ENCODE measurements around the gene KPRP.

The KPRP gene

DNA sequence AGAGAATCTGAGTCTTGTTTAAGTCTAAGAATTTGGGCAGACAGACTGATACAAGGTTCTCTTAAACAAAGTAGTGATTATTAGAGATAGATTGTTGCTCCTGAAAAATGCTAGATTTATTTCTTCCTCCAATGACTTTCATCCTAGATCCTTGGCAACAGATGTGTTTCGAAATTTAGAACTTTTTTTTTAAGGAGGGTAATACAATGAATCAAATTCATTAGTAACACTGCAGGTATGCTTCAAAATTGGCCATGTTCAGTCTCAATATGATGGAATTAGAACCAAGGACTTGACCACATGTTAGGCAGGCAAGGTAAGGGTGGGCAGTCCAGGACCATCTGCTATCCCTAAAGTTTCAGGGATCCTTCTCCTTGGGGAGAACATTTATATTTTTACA lies 12.6 kb downstream of the KPRP start:
- Histone ChIP-seq H3K79me2 (ENCODE audit: insufficient read depth, low read depth) (no peaks in the 10 kb centered on the region), H3K4me1 (ENCODE audit: low read depth, poor library complexity, severe bottlenecking) (no peaks in the 10 kb centered on the region), H3K27me3 (ENCODE audit: insufficient read depth, low read depth) (no peaks in the 10 kb centered on the region), H2AFZ (ENCODE audit: low read depth) (no peak overlapping the region), H3K36me3 (ENCODE audit: insufficient read depth) (no peaks in the 10 kb centered on the region), H4K20me1 (ENCODE audit: insufficient read depth) (no peaks in the 10 kb centered on the region), H3K27ac (no peak overlapping the region), H3K4me3 (IDR thresholded peaks at IDR 0.05; ENCODE audit: insufficient read depth, low read depth, low read length) (no peak overlapping the region), H3K4me2 (no peak overlapping the region), H3K9ac (no peak overlapping the region)
- TF ChIP-seq, protein P1, sequence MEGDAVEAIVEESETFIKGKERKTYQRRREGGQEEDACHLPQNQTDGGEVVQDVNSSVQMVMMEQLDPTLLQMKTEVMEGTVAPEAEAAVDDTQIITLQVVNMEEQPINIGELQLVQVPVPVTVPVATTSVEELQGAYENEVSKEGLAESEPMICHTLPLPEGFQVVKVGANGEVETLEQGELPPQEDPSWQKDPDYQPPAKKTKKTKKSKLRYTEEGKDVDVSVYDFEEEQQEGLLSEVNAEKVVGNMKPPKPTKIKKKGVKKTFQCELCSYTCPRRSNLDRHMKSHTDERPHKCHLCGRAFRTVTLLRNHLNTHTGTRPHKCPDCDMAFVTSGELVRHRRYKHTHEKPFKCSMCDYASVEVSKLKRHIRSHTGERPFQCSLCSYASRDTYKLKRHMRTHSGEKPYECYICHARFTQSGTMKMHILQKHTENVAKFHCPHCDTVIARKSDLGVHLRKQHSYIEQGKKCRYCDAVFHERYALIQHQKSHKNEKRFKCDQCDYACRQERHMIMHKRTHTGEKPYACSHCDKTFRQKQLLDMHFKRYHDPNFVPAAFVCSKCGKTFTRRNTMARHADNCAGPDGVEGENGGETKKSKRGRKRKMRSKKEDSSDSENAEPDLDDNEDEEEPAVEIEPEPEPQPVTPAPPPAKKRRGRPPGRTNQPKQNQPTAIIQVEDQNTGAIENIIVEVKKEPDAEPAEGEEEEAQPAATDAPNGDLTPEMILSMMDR (conservative IDR thresholded peaks at IDR 0.05; ENCODE audit: low read depth, low read length): no peak

DNA sequence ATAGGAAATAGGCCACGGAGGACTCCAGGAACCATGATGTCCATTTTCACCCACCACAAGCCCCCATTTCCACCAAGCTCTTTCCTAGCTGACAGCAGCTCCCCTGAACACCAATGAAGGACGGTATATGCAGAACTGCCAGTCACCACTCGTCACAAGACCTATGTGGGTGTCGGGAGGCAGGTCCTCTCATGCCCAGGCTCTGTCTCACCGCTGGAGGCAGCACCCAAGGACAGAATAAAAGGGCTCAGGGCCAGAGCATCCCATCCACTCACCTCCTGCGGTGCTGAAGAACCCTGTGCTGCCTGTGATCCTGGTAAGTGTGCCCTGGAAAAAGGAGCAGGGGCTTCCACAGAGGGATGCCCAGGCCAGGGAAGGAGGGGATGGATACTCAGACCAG lies 17.1 kb downstream of the KPRP start, which contains the start of gene LCE1F:
Gene LCE1F, plus strand, starts transcription at position 266 of the 400 bp plus-strand sequence. CDS start 1,232 bp downstream, outside the sequence.
- H3K4me2 ChIP-seq: no peak within 1 kb of the TSS
- H4K20me1 ChIP-seq (ENCODE audit: insufficient read depth): no peaks in the 10 kb centered on the region
- H3K36me3 ChIP-seq (ENCODE audit: insufficient read depth): no peaks in the 10 kb centered on the region
- H3K9ac ChIP-seq: no peak within 1 kb of the TSS
- no peaks in the 10 kb centered on the region for H3K27me3 ChIP-seq (ENCODE audit: insufficient read depth, low read depth)
- H3K4me3 ChIP-seq (IDR thresholded peaks at IDR 0.05; ENCODE audit: insufficient read depth, low read depth, low read length): no peak within 1 kb of the TSS
- TF ChIP-seq, protein P1 (conservative IDR thresholded peaks at IDR 0.05; ENCODE audit: low read depth, low read length): no peak
- no peaks in the 10 kb centered on the region for H3K79me2 ChIP-seq (ENCODE audit: insufficient read depth, low read depth)
- no peak within 1 kb of the TSS for H2AFZ ChIP-seq (ENCODE audit: low read depth)
- no peak within 1 kb of the TSS for H3K27ac ChIP-seq
- H3K4me1 ChIP-seq (ENCODE audit: low read depth, poor library complexity, severe bottlenecking): no peaks in the 10 kb centered on the region

DNA sequence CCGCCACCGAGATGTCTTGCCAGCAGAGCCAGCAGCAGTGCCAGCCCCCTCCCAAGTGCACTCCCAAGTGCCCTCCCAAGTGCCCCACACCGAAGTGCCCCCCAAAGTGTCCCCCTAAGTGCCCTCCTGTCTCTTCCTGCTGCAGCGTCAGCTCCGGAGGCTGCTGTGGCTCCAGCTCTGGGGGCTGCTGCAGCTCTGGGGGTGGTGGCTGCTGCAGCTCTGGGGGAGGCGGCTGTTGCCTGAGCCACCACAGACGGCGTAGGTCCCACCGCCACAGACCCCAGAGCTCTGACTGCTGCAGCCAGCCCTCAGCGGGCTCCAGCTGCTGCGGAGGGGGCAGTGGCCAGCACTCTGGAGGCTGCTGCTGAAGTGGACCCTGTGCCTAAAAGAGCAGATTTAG lies 18.5 kb downstream of the KPRP start:
- Histone ChIP-seq H2AFZ (ENCODE audit: low read depth) (no peak overlapping the region), H3K4me1 (ENCODE audit: low read depth, poor library complexity, severe bottlenecking) (no peaks in the 10 kb centered on the region), H3K4me3 (IDR thresholded peaks at IDR 0.05; ENCODE audit: insufficient read depth, low read depth, low read length) (no peak overlapping the region), H3K36me3 (ENCODE audit: insufficient read depth) (no peaks in the 10 kb centered on the region), H3K4me2 (no peak overlapping the region), H3K27ac (no peak overlapping the region), H3K9ac (no peak overlapping the region), H3K27me3 (ENCODE audit: insufficient read depth, low read depth) (no peaks in the 10 kb centered on the region), H3K79me2 (ENCODE audit: insufficient read depth, low read depth) (no peaks in the 10 kb centered on the region), H4K20me1 (ENCODE audit: insufficient read depth) (no peaks in the 10 kb centered on the region)
- TF ChIP-seq, protein P1 (conservative IDR thresholded peaks at IDR 0.05; ENCODE audit: low read depth, low read length): no peak

DNA sequence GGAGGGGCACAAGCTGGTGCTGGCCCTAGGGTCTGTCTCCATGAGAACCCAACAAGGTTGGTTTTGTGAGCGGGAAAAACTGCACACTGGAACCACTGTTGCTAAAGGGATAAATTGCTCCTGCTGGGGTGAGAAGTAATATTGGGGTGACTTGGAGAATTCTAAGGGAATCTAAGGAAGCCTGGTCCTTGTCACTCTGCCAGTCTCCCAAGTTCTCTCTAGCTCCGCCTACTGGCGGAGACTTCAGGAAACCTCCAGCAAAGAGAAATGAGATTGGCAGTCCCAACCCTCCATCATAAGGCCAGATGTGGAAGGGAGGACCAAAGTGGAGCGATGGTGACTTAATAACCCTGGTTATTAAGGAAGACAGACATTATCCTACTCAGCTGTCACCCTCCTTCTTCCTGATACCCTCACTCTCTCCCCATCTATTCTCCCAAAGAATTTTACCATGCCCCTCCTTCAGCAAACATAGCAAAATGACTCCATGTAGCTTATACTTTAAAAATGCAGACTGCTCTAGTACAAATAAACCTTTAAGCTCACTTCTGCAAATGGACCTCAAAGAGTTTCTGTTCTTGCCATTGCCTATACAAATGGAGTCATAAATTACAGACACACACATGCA lies 19.8 kb downstream of the KPRP start:
- TF ChIP-seq, protein P1 (conservative IDR thresholded peaks at IDR 0.05; ENCODE audit: low read depth, low read length): peak; percentile 73
- Histone ChIP-seq H3K36me3 (ENCODE audit: insufficient read depth) (no peaks in the 10 kb centered on the region), H4K20me1 (ENCODE audit: insufficient read depth) (no peaks in the 10 kb centered on the region), H3K79me2 (ENCODE audit: insufficient read depth, low read depth) (no peaks in the 10 kb centered on the region), H2AFZ (ENCODE audit: low read depth) (no peak overlapping the region), H3K27me3 (ENCODE audit: insufficient read depth, low read depth) (no peaks in the 10 kb centered on the region), H3K4me1 (ENCODE audit: low read depth, poor library complexity, severe bottlenecking) (no peaks in the 10 kb centered on the region), H3K9ac (no peak overlapping the region), H3K27ac (no peak overlapping the region), H3K4me2 (no peak overlapping the region), H3K4me3 (IDR thresholded peaks at IDR 0.05; ENCODE audit: insufficient read depth, low read depth, low read length) (no peak overlapping the region)
